HG03039 (cell line): ENCODE data around the gene MLKL.
"Not testable (repeated sequence)": the region's sequence is repeated elsewhere in the genome, so short reads cannot be mapped to it uniquely, and the experiment has no call there.

ENCODE experiments used
- ATAC-seq: cut with Tn5 transposase; IDR thresholded peaks from one replicate; pipeline ENCODE4 v1.9.1; 2021; ENCODE audit warnings: mild to moderate bottlenecking, moderate library complexity; ENCODE audit not compliant: unreplicated experiment

The MLKL gene

GRCh38 chr16:74700116-74700437 lies 585 bp downstream of the MLKL start:
- peak; percentile 8 for ATAC-seq

- no peak for ATAC-seq
Measured at GRCh38 chr16:74699666-74700065, 996 bp downstream of the MLKL start.

- ATAC-seq: no peak
Measured at GRCh38 chr16:74698222-74698621, 2.4 kb downstream of the MLKL start.

GRCh38 chr16:74695450-74696422 lies 4.9 kb downstream of the MLKL start:
- ATAC-seq: peak; percentile 86

- ATAC-seq: no peak
Measured at GRCh38 chr16:74691093-74691855, 9.4 kb downstream of the MLKL start.

- no peak for ATAC-seq
Measured at GRCh38 chr16:74682556-74682955, 18.1 kb downstream of the MLKL start.

- no peak for ATAC-seq
Measured at GRCh38 chr16:74680681-74681080, 20.0 kb downstream of the MLKL start.

- no peak for ATAC-seq
Measured at GRCh38 chr16:74679983-74680382, 20.7 kb downstream of the MLKL start.

- ATAC-seq: no peak
Measured at GRCh38 chr16:74677868-74678267, 22.8 kb downstream of the MLKL start.

GRCh38 chr16:74673876-74674275 lies 26.8 kb downstream of the MLKL start:
- ATAC-seq: no peak

- ATAC-seq: not testable (repeated sequence)
Measured at GRCh38 chr16:74668877-74669276, 31.8 kb downstream of the MLKL start.

GRCh38 chr16:74667255-74667700 lies 33.4 kb downstream of the MLKL start:
- no peak for ATAC-seq

GRCh38 chr16:74666425-74667254 lies 34.0 kb downstream of the MLKL start, which contains the start of gene RFWD3:
RFWD3 (minus strand) TSS chr16:74666877; CDS start chr16:74661449, 5,428 bp downstream.
- ATAC-seq: peak; percentile 100

GRCh38 chr16:74666010-74666421 lies 34.6 kb downstream of the MLKL start:
- no peak for ATAC-seq

GRCh38 chr16:74661064-74661463 lies 39.6 kb downstream of the MLKL start:
- no peak for ATAC-seq

GRCh38 chr16:74660383-74660782 lies 40.3 kb downstream of the MLKL start:
- ATAC-seq: no peak

- no peak for ATAC-seq
Measured at GRCh38 chr16:74659041-74659440, 41.6 kb downstream of the MLKL start.

- no peak for ATAC-seq
Measured at GRCh38 chr16:74657870-74658642, 42.6 kb downstream of the MLKL start.

GRCh38 chr16:74654536-74655050 lies 46.1 kb downstream of the MLKL start:
- no peak for ATAC-seq

GRCh38 chr16:74652883-74653282 lies 47.8 kb downstream of the MLKL start:
- not testable (repeated sequence) for ATAC-seq
